ENCODE data around the gene INTS14. TPM values are rescaled to one million over a fixed set of nuclear protein-coding genes. Genes with fewer than 3 reads are reported as not detected.

INTS14 gene
- total RNA-seq, 1 donor from 2014 or later, result 54.2 TPM

DNA sequence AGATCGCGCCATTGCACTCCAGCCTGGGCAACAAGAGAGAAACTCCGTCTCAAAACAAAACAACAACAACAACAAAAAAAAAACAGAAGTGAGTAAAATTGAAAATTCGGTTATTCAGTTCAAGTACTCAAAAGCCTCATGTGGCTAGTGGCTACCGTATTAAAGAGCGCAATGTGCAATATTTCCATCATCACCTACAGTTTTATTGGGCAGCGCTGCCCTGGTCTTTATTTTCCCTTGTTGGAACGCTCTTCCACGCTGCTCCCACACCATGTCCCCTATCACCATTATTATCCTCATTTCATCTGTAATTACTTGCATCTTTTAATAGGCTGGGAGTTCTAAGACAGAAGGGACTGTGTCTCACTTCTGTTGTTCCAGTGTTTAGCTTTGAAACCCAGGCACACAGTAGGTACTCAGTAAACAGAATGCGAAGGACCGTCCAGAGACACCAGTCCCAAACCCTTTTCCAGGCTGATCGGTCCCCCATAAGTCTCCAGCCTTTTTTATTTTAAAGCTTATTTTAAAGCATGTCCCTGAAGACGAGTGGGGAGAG, 81.1 kb downstream of the INTS14 start:
- Mint-ChIP-seq H3K4me3 (peak overlapping the region; percentile 90), H3K9me3 (no peaks in the 10 kb centered on the region), H3K27me3 (ENCODE audit: insufficient read depth, low read depth) (peaks cover 2% of the 10 kb centered on the region), H3K27ac (peak overlapping the region; percentile 17), H3K36me3 (peaks cover 12% of the 10 kb centered on the region), H3K4me1 (peaks cover 34% of the 10 kb centered on the region)
- no peaks in the 10 kb centered on the region for H3K9me3 ChIP-seq (ENCODE audit: low read depth)
- TF ChIP-seq, protein P1, sequence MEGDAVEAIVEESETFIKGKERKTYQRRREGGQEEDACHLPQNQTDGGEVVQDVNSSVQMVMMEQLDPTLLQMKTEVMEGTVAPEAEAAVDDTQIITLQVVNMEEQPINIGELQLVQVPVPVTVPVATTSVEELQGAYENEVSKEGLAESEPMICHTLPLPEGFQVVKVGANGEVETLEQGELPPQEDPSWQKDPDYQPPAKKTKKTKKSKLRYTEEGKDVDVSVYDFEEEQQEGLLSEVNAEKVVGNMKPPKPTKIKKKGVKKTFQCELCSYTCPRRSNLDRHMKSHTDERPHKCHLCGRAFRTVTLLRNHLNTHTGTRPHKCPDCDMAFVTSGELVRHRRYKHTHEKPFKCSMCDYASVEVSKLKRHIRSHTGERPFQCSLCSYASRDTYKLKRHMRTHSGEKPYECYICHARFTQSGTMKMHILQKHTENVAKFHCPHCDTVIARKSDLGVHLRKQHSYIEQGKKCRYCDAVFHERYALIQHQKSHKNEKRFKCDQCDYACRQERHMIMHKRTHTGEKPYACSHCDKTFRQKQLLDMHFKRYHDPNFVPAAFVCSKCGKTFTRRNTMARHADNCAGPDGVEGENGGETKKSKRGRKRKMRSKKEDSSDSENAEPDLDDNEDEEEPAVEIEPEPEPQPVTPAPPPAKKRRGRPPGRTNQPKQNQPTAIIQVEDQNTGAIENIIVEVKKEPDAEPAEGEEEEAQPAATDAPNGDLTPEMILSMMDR (IDR thresholded peaks at IDR 0.05), result no peak
- no peak for TF ChIP-seq EZH2phosphoT487 (IDR thresholded peaks at IDR 0.05)
- peak; percentile 7 for TF ChIP-seq EZH2 (IDR thresholded peaks at IDR 0.05)
- no peak overlapping the region for H3K9ac ChIP-seq
- no peak overlapping the region for H3K27ac ChIP-seq
- no peaks in the 10 kb centered on the region for H3K36me3 ChIP-seq
- no peak for DNase-seq (ENCODE audit: low spot score)
- peak overlapping the region; percentile 56 for H3K4me3 ChIP-seq
- H3K79me2 ChIP-seq (ENCODE audit: low read depth), result peaks cover 51% of the 10 kb centered on the region
- peak overlapping the region; percentile 80 for H3K4me2 ChIP-seq
- no peaks in the 10 kb centered on the region for H3K27me3 ChIP-seq
- H3F3A ChIP-seq (ENCODE audit: low read depth), result peaks cover 22% of the 10 kb centered on the region
- peak overlapping the region; percentile 74 for H2AFZ ChIP-seq (replicated peaks)
- H3K4me1 ChIP-seq, result peaks cover 39% of the 10 kb centered on the region
- peaks cover 37% of the 10 kb centered on the region for H4K20me1 ChIP-seq (ENCODE audit: low read depth)

Small RNA genes within 50 kb of the gene (small RNA-seq; reads per million reads assigned to genes)
- gene RNU6-19P, result not detected

Other genes with a start within 250 kb of the INTS14 start
- 15.8 and 29.4 TPM in 2 replicates for gene IGDCC3, start 233.1 kb downstream of the INTS14 start, total RNA-seq (ENCODE audit: low replicate concordance)
- gene IGDCC4, start 188.2 kb downstream of the INTS14 start, total RNA-seq (ENCODE audit: low replicate concordance), result 13.0 and 17.7 TPM in 2 replicates
- gene DPP8, start 93.4 kb downstream of the INTS14 start, total RNA-seq (ENCODE audit: low replicate concordance), result 25.9 and 39.0 TPM in 2 replicates
- gene HACD3, start 80.7 kb downstream of the INTS14 start, total RNA-seq (ENCODE audit: low replicate concordance), result 209 and 271 TPM in 2 replicates
- gene SLC24A1, start 10.8 kb upstream of the INTS14 start, total RNA-seq (ENCODE audit: low replicate concordance), result 6.0 and 10.6 TPM in 2 replicates
- 3.7 and 4.8 TPM in 2 replicates for gene DENND4A, start 181.2 kb upstream of the INTS14 start, total RNA-seq (ENCODE audit: low replicate concordance)